IgD-negative memory B cell (primary cell): ENCODE measurements around the gene TGIF2. TPM values are rescaled to one million over a fixed set of nuclear protein-coding genes. Genes with fewer than 3 reads are reported as not detected.
"Not testable (repeated sequence)": the region's sequence is repeated elsewhere in the genome, so short reads cannot be mapped to it uniquely, and the experiment has no call there.

ENCODE experiments used
- H3K27ac Mint-ChIP-seq, 3 donors: one replicate each; pipeline ENCODE4 v1.8.0; 2020 to 2022; ENCODE audit warnings: mild to moderate bottlenecking in 3 of 3, mixed read lengths in 3 of 3, moderate library complexity in 1 of 3
- H3K27me3 Mint-ChIP-seq: one replicate; pipeline ENCODE4 v1.8.0; 2021; ENCODE audit warnings: mixed read lengths
- H3K36me3 Mint-ChIP-seq: one replicate; pipeline ENCODE4 v1.8.0; 2020; ENCODE audit warnings: mild to moderate bottlenecking, mixed read lengths
- H3K4me1 Mint-ChIP-seq, 3 donors: one replicate each; pipeline ENCODE4 v1.8.0; 2020 to 2022; ENCODE audit warnings: mixed read lengths in 3 of 3, mild to moderate bottlenecking in 1 of 3
- H3K4me3 Mint-ChIP-seq, 4 donors: one replicate each; pipeline ENCODE4 v1.8.0; 2020 to 2022; ENCODE audit warnings: mild to moderate bottlenecking in 4 of 4, mixed read lengths in 4 of 4, moderate library complexity in 3 of 4
- H3K9me3 Mint-ChIP-seq, 3 donors: one replicate each; pipeline ENCODE4 v1.8.0; 2020 to 2021; ENCODE audit warnings: mixed read lengths in 3 of 3, mild to moderate bottlenecking in 1 of 3
- polyA plus RNA-seq: library from polyadenylated mRNA; unstranded; fragments of 300-500 nt; fragmentation: Illumina TruSeq; gene quantifications from one replicate; pipeline ENCODE4 v1.2.3, GENCODE V29; 2021

The TGIF2 gene
- polyA plus RNA-seq, 1 donor from 2014 or later: 36.3 TPM

DNA sequence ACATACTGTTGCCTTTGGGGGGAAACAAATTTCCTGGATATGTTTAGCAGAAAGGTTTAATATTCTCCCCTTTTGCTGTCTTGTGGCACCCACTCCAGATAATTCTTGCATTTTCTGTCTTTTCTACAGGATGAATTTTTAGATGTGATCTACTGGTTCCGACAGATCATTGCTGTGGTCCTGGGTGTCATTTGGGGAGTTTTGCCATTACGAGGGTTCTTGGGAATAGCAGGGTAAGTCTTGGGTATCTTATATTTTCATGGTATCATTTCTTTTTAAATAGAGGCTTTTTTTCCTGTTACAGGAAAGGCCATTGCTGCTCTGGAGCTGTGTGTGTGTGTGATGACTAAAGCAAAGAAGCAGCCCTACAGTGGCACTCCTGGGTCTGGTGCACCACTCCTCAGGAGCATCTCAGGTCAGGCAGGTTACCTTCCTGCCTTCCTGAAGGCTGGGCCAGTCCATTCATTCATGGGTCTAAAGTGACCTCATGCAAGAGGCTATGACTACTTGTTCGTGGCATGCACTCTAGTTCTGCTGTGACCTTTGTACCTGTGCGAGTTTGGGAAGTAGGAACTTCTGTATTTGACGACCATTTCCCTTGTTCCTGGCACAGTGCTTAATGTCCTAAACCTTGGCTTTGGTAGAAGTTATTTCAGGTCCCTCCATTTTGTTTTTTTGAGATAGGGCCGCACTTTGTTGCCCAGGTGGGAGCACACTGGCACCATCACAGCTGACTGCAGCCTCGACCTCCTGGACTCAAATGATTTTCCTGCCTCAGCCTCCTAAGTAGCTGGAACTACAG lies 34.4 kb downstream of the TGIF2 start:
- Mint-ChIP-seq H3K4me1 (peaks cover 17 to 22% (median 21%) of the 10 kb centered on the region in 3 donors), H3K4me3 (peak overlapping the region; percentile 9 to 89 (median 30)), H3K27me3 (no peaks in the 10 kb centered on the region), H3K9me3 (no peaks in the 10 kb centered on the region), H3K27ac (peak overlapping the region; percentile 39 to 99 (median 47)), H3K36me3 (no peaks in the 10 kb centered on the region)

- H3K27ac Mint-ChIP-seq: peak overlapping the region in 1 of 3 donors; percentile 14
- H3K9me3 Mint-ChIP-seq, H3K36me3 Mint-ChIP-seq, H3K27me3 Mint-ChIP-seq: not testable (repeated sequence)
- H3K4me1 Mint-ChIP-seq: peaks cover 17 to 22% (median 21%) of the 10 kb centered on the region in 3 donors
- H3K4me3 Mint-ChIP-seq: peak overlapping the region in 2 of 4 donors; percentile 12 to 89
These were observed 35.0 kb downstream of the TGIF2 start for GRCh38 chr20:36608388-36608728.

DNA sequence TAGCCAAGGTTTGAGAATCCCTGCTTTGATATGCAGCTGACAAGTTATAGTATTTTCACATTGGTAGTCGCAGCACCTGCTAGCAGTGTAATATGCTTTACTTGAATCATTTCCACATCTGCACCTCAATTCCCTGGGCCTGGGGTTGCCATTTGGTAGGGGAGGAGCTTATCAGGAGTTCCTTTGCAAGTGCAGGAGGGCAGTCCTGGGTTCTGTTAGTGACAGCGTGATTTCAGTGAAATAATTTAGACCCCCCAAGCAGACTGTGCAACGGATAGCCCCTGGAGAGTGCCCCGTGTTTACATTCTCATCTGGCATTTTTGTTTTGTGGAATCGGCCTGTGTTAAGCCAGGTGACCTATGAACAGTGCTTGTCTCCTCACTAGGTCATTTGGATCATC lies 38.2 kb downstream of the TGIF2 start:
- Mint-ChIP-seq H3K4me1 (peaks cover 5 to 12% (median 11%) of the 10 kb centered on the region in 3 donors), H3K36me3 (no peaks in the 10 kb centered on the region), H3K27me3 (no peaks in the 10 kb centered on the region), H3K4me3 (peak overlapping the region in 1 of 4 donors; percentile 23), H3K9me3 (no peaks in the 10 kb centered on the region), H3K27ac (no peak overlapping the region)

DNA sequence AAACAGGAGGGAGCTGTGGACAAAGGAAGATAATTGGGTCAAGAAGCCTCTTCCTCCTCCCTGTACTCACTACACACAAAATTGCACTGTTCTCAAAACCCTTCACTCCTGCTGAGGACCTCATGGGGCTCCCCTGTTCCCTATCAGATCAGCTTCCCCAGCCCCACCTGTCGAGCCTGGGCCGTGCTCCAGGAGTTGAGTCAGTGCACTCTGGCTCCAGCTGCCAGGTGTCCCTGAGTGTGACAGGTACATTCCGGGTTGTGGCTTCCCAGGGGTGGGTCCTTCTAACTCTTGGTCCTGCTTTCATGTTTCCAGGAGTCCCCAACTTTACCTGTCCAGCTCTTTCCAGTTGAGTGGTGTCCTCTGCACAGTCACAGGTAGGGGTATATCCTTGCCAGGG lies 40.6 kb downstream of the TGIF2 start:
- Mint-ChIP-seq H3K27ac (no peak overlapping the region), H3K9me3 (no peaks in the 10 kb centered on the region), H3K36me3 (no peaks in the 10 kb centered on the region), H3K4me1 (peaks cover 0 to 2% (median 1%) of the 10 kb centered on the region in 3 donors), H3K27me3 (no peaks in the 10 kb centered on the region), H3K4me3 (no peak overlapping the region)

DNA sequence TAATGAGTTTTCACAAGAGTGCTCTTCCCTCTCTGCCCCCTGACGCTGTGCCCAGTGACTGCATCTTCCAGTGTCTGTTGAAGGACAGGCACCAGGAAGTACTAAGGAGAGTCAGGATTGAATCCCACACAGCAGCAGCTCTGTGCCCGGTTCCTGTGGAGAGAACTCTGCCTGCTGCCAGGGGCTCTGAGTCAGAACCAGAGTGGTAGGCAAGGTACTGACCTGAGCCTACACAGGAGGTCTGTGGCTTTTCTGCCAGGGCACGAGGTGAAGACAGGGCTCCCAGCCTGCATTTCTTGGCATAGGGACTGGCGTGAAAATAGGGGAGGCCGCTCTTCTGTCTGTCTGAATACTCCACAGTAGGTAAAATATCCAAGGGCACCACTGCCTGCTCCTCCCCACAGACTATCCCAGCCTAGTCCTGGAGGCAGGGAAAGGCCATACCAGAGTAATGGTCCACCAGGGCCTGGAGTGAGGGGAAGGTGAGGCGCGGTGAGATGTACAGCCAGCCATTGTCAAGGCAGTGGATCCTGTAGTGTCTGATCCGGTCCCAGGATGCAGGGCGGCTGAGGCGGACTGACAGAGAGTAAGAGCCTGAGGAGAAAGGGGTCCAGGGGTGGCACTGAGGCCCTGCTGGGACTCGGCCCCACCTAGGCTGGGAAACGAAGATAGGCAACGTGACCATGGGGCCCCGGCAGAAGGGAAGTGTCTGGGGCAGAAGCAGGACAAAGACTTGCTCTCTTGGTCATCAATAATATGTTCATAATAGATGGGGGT lies 41.6 kb downstream of the TGIF2 start:
- no peak overlapping the region for H3K4me3 Mint-ChIP-seq
- H3K4me1 Mint-ChIP-seq: peaks cover 0 to 2% (median 1%) of the 10 kb centered on the region in 3 donors
- H3K27ac Mint-ChIP-seq: peak overlapping the region in 1 of 3 donors; percentile 26
- no peaks in the 10 kb centered on the region for H3K27me3 Mint-ChIP-seq
- H3K9me3 Mint-ChIP-seq: no peaks in the 10 kb centered on the region
- no peaks in the 10 kb centered on the region for H3K36me3 Mint-ChIP-seq

GRCh38 chr20:36620917-36621316 lies 47.5 kb downstream of the TGIF2 start:
- peaks cover 6% of the 10 kb centered on the region for H3K36me3 Mint-ChIP-seq
- H3K27ac Mint-ChIP-seq: peak overlapping the region in 1 of 3 donors; percentile 6
- no peaks in the 10 kb centered on the region for H3K9me3 Mint-ChIP-seq
- H3K4me3 Mint-ChIP-seq: peak overlapping the region in 1 of 4 donors; percentile 75
- H3K27me3 Mint-ChIP-seq: no peaks in the 10 kb centered on the region
- peaks cover 0 to 4% (median 3%) of the 10 kb centered on the region in 3 donors for H3K4me1 Mint-ChIP-seq

GRCh38 chr20:36623444-36623843 lies 50.0 kb downstream of the TGIF2 start:
- no peaks in the 10 kb centered on the region for H3K9me3 Mint-ChIP-seq
- peak overlapping the region in 1 of 3 donors; percentile 47 for H3K27ac Mint-ChIP-seq
- H3K27me3 Mint-ChIP-seq: no peaks in the 10 kb centered on the region
- H3K36me3 Mint-ChIP-seq: peaks cover 6% of the 10 kb centered on the region
- no peak overlapping the region for H3K4me3 Mint-ChIP-seq
- H3K4me1 Mint-ChIP-seq: peaks cover 0 to 4% (median 3%) of the 10 kb centered on the region in 3 donors

DNA sequence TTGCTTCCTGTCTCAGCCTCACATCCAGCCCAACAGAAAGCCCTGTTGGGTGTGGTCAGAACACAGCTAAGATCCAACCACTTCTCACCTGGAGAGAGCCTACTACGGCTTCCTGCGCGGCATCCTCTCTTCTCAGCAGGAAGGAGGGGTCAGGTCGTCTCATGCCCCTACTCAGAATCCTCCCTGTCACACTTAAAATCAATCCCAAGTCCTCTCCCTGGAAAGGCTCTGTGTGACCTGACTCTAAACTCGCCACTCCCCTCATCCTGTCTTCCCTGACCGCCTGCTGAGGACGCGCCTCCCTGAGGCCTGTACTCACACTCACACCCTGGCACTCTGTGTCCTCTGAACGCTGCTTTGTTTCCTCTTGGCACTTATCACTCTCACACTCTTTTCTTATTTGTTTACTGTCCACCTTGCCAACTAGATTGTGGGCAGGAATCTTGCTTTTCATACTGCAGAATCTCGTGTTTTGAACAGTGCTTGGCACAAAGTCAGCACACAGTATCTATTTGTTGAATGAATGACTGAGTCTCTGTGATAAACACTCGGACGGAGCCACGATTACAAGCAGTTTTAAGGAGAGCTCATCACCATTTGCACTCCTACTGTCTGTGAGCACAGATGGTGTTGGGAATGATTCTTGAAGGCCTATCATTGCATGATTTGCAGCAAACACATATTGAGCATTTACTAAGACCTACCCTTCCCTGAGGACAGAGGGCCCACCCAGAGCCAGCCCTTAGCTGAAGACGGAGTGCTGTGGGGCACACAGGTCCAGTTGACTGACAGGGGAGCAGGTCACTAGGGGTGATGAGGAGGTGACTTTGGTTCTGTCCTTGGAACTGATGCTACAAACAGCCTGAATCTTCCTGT lies 50.9 kb downstream of the TGIF2 start:
- peak overlapping the region in 2 of 3 donors; percentile 63 to 84 for H3K27ac Mint-ChIP-seq
- H3K4me3 Mint-ChIP-seq: no peak overlapping the region
- H3K27me3 Mint-ChIP-seq: no peaks in the 10 kb centered on the region
- no peaks in the 10 kb centered on the region for H3K9me3 Mint-ChIP-seq
- H3K36me3 Mint-ChIP-seq: peaks cover 6% of the 10 kb centered on the region
- H3K4me1 Mint-ChIP-seq: peaks cover 0 to 4% (median 3%) of the 10 kb centered on the region in 3 donors

- Mint-ChIP-seq H3K4me3 (no peak overlapping the region), H3K36me3 (peaks cover 6% of the 10 kb centered on the region), H3K4me1 (peaks cover 4 to 8% (median 6%) of the 10 kb centered on the region in 3 donors), H3K27me3 (no peaks in the 10 kb centered on the region), H3K9me3 (no peaks in the 10 kb centered on the region), H3K27ac (peak overlapping the region in 1 of 3 donors; percentile 62)
These were observed 51.5 kb downstream of the TGIF2 start for GRCh38 chr20:36624944-36625324.

GRCh38 chr20:36628076-36628475 lies 54.7 kb downstream of the TGIF2 start:
- Mint-ChIP-seq H3K4me3 (no peak overlapping the region), H3K27ac (no peak overlapping the region), H3K36me3 (peaks cover 2% of the 10 kb centered on the region), H3K4me1 (peaks cover 6 to 8% (median 7%) of the 10 kb centered on the region in 3 donors), H3K9me3 (no peaks in the 10 kb centered on the region), H3K27me3 (no peaks in the 10 kb centered on the region)

GRCh38 chr20:36629719-36630681 lies 56.6 kb downstream of the TGIF2 start:
- Mint-ChIP-seq H3K27ac (peak overlapping the region in 2 of 3 donors; percentile 10 to 26), H3K4me1 (peaks cover 6 to 7% (median 6%) of the 10 kb centered on the region in 3 donors), H3K27me3 (no peaks in the 10 kb centered on the region)

DNA sequence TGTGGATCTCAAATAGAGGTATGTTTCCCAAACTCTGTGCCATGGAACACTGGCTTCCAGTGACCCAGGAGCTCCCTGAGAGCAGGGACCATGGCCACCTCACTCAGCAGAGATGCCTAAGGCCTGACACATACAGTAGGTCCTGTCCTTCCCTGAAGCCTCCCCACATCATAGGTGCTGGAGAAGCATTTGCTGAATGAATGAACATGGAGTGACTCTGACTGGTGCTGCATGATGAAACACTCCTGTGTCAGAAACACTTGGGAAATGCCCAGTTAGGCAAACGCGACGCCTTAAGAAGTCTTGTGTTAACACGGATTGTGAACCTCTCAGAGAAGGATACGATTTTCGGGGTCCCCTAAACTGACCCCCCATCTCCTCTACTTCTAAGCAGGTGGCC lies 58.2 kb downstream of the TGIF2 start:
- H3K9me3 Mint-ChIP-seq: no peaks in the 10 kb centered on the region
- H3K4me3 Mint-ChIP-seq: no peak overlapping the region
- peaks cover 1% of the 10 kb centered on the region for H3K36me3 Mint-ChIP-seq
- H3K4me1 Mint-ChIP-seq: peaks cover 6 to 7% (median 6%) of the 10 kb centered on the region in 3 donors
- H3K27ac Mint-ChIP-seq: no peak overlapping the region
- no peaks in the 10 kb centered on the region for H3K27me3 Mint-ChIP-seq

More at GRCh38 chr20:36629719-36630681, 56.6 kb downstream of the TGIF2 start:
- Mint-ChIP-seq H3K4me3 (peak overlapping the region in 2 of 4 donors; percentile 52 to 87), H3K36me3 (peaks cover 1% of the 10 kb centered on the region), H3K9me3 (no peaks in the 10 kb centered on the region)

GRCh38 chr20:36632147-36632486 lies 58.7 kb downstream of the TGIF2 start:
- no peaks in the 10 kb centered on the region for H3K27me3 Mint-ChIP-seq
- H3K4me1 Mint-ChIP-seq: peaks cover 6 to 7% (median 6%) of the 10 kb centered on the region in 3 donors
- H3K36me3 Mint-ChIP-seq: peaks cover 1% of the 10 kb centered on the region
- no peak overlapping the region for H3K4me3 Mint-ChIP-seq
- no peak overlapping the region for H3K27ac Mint-ChIP-seq
- H3K9me3 Mint-ChIP-seq: no peaks in the 10 kb centered on the region
